Measurements from ENCODE around the gene DMPK.

Gene DMPK

DNA sequence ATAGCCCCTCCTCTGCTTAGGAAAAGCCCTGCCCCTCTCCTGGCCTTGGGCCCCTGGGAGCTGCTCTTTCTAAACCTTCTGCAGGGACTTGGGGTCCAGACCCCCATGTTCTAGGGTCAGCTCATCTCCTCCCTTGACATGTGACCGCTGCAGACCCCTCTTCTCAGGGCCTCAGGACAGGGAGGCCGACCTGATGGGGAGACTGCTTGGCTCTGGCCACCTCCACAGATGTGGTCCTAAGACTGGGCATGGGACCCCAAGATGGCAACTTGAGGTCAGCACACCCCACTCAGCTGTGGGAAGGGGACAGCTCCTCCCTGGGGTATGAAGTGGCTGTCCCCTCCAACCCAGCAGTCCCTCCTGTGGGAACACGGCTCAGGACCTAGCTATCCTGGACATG lies 9.4 kb downstream of the DMPK start:
- no peak overlapping the region for H3K4me3 ChIP-seq (ENCODE audit: low read depth, low read length)
- no peak for DNase-seq (ENCODE audit: low read depth)

DNA sequence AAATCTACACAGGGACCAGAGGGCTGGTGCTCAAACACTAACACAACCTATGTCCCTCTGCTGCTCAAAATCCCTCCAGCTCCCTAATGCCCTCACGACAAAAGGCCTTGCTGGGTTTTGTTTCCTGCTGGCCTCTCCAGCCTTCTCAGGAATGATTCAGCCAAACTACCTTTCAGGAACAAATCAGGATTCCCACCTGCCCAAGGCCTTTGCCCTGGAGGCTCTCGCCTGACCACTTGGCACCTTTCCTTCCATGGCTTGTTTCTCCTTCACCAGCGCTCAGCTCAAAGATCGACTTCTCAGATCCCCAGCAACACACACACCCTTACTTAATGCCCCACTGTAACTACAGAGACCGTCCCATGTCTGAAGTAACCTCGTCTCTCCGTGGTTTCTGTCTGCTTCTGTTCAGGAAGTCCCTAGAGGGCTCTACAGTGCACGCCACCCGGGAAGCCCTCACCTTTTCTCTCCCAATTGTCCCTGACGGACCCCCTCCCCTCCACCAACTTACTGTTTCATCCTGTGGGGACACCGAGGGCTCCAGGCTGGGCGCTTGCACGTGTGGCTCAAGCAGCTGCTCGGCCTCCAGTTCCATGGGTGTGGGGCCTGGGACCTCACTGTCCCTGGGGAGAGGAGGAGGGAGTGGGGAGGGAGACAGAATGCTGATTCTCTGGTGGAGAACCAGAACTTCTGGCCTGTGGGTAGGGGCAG lies 10.0 kb downstream of the DMPK start:
- H3K4me3 ChIP-seq (ENCODE audit: low read depth, low read length) = no peak overlapping the region
- DNase-seq (ENCODE audit: low read depth) = no peak

DNA sequence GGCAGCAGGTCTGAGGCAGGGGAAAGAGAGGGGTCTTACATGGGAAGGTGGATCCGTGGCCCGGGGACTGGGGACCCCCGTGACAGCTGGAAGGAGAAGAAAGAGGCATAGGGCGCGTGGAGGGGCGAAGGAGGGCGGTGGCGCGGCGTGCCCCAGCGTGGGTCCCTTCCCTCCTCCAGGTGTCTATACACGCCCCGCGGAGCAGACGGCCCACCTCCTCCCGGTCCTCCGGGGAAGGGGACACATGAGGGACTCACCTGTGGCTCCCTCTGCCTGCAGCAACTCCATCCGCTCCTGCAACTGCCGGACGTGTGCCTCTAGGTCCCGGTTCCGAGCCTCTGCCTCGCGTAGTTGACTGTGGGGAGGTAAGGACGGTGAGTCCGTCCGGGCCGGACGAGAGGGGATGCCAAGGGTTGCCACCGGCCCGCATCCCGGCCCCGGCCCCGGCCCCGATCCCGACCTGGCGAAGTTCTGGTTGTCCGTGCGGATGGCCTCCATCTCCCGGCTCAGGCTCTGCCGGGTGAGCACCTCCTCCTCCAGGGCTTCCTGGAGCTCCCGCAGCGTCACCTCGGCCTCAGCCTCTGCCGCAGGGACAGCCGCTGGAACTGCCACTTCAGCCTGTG lies 10.9 kb downstream of the DMPK start:
- no peak for DNase-seq (ENCODE audit: low read depth)
- no peak overlapping the region for H3K4me3 ChIP-seq (ENCODE audit: low read depth, low read length)

DNA sequence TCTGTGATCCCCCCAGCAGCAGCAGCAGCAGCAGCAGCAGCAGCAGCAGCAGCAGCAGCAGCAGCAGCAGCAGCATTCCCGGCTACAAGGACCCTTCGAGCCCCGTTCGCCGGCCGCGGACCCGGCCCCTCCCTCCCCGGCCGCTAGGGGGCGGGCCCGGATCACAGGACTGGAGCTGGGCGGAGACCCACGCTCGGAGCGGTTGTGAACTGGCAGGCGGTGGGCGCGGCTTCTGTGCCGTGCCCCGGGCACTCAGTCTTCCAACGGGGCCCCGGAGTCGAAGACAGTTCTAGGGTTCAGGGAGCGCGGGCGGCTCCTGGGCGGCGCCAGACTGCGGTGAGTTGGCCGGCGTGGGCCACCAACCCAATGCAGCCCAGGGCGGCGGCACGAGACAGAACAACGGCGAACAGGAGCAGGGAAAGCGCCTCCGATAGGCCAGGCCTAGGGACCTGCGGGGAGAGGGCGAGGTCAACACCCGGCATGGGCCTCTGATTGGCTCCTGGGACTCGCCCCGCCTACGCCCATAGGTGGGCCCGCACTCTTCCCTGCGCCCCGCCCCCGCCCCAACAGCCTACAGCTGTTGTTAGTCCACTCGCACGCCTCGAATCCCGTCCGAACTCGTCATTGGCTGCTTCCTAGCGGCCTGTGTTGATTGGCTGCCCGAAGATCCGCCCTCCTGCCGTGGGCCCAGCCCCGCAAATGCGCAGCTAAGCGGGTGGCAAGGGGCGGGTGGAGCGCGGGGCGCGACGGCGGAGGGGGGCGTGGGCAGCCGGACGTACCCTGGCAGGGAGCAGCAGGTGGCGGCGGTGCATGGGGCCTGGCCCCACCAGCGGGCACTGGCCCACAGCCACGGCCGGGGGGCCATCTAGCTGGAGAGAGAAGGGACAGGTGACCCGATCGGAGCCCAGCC lies 11.8 kb downstream of the DMPK start:
- H3K4me3 ChIP-seq (ENCODE audit: low read depth, low read length) = peak overlapping the region; percentile 56
- peak; percentile 96 for DNase-seq (ENCODE audit: low read depth)

DNA sequence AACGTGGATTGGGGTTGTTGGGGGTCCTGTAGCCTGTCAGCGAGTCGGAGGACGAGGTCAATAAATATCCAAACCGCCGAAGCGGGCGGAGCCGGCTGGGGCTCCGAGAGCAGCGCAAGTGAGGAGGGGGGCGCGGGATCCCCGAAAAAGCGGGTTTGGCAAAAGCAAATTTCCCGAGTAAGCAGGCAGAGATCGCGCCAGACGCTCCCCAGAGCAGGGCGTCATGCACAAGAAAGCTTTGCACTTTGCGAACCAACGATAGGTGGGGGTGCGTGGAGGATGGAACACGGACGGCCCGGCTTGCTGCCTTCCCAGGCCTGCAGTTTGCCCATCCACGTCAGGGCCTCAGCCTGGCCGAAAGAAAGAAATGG lies 12.5 kb downstream of the DMPK start:
- no peak for DNase-seq (ENCODE audit: low read depth)
- H3K4me3 ChIP-seq (ENCODE audit: low read depth, low read length) = peak overlapping the region; percentile 56

DNA sequence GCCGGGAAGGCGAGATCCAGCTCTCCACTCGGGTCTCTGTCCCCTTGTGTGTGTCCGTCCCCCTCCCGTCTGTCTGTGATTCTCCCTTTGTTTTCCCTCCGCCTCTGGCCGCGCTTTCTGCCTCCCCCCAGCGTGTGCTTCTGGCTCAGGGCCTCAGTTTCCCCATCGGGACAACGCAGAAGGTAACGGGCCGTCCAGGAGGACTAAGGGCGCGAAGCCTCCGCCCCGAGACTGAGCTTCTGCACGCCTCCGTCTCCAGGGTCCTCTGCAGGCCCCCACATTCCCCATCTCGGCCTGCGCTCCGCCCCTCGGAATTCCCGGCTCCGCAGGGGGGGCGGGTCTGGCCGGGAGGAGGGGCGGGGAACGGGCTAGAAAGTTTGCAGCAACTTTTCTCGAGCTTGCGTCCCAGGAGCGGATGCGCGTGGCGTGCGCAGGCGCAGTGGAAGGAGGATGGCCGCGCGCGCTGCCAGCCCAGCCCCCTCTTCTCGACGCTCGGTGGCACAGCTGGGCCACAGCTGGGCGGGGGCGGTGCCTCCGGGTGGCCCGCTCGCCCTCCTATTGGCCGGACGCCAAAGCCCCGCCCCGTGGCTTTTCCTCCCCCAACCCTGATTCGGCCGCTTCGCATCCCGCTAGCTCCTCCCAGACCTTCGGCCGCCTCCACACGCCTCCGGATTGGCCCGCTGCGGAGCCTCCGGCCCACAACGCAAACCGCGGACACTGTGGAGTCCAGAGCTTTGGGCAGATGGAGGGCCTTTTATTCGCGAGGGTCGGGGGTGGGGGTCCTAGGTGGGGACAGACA lies 13.1 kb downstream of the DMPK start, which contains the start of gene SIX5:
Gene SIX5 (minus strand): TSS at position 269 of the 799 bp plus-strand sequence. CDS start 408 bp downstream, outside the sequence.
- H3K4me3 ChIP-seq (ENCODE audit: low read depth, low read length) = peak within 1 kb of the TSS; percentile 78

DNA sequence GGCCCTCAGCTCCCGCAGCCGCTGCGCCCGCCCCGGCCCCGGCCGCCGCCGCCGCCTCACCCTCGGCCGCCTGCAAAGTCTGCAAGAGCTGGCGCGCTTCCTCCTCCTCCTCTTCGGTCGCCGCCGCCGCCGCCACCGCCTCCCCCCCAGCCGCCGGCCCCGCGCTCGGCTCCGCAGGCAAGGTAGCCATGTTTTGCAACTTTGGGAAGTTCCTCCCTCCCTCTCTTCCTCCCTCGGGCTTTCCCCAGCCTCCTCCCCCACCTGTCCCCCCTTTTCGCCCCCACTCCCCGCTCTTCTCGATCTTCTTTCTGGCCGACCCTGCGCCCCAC lies 13.7 kb downstream of the DMPK start:
- no peak for DNase-seq (ENCODE audit: low read depth)
- peak overlapping the region; percentile 78 for H3K4me3 ChIP-seq (ENCODE audit: low read depth, low read length)

More for the DNA sequence above, 13.1 kb downstream of the DMPK start, which contains the start of gene SIX5:
- DNase-seq (ENCODE audit: low read depth) = peak; percentile 94

DNA sequence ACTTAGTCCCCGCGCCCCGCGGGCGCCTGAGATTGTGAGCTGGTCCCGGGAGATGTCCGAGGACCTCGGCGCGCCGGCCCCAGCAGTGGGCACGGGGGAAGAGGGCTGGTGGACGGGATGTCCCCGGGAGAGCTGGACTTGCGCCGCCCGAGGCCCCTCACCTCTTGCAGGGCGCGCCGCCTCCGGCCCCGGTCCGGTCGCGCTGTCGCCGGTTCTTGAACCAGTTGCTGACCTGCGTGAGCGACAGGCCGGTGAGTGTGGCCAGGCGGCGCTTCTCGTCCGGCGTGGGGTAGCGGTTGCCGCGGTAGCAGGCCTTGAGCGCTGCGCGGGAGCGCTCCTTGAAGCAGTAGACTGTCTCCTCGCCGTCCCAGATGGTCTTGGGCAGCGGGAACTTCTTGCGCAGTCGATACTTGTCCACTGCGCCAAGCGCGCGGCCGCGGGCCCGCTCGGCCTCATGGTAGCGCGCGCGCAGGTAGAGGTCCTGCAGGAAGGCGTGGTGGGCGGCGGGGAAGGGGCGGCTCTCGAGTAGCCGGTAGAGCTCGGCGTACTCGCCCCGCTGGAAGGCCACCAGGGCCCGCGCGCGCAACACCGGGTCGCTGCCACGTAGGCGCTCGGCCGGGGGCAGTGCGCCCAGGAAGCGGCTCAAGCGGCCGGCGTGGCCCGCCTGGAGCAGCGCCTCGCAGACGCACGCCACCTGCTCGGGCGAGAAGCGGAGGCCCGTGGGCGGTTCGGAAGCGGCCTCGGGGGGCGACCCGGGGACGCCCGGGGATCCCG lies 14.2 kb downstream of the DMPK start:
- DNase-seq (ENCODE audit: low read depth) = no peak
- H3K4me3 ChIP-seq (ENCODE audit: low read depth, low read length) = peak overlapping the region; percentile 78

DNA sequence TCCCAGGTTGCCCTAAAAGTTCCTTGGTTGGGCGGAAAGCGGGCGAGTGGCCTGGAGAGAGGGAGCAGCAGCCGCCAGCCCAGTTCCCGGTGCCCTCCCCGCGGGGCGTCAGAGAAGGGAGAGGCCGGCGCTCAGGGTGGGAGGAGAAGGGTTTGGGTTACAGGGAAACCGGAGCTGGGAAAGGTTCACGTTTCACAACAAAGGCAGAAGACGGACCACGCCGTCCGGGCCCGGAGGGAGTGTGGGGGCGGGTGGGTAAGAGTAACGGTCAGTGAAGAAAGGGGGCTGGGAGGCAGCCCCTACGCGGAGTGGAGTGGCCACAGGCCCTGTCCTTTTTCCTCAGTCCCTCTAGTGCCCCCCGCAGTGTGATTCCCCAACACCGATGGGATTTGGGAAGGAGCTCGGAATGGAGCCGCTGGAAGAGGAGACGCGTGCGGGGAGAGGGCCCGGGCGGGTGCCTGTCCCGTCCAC lies 14.8 kb downstream of the DMPK start:
- H3K4me3 ChIP-seq (ENCODE audit: low read depth, low read length) = peak overlapping the region; percentile 78
- DNase-seq (ENCODE audit: low read depth) = peak; percentile 77

DNA sequence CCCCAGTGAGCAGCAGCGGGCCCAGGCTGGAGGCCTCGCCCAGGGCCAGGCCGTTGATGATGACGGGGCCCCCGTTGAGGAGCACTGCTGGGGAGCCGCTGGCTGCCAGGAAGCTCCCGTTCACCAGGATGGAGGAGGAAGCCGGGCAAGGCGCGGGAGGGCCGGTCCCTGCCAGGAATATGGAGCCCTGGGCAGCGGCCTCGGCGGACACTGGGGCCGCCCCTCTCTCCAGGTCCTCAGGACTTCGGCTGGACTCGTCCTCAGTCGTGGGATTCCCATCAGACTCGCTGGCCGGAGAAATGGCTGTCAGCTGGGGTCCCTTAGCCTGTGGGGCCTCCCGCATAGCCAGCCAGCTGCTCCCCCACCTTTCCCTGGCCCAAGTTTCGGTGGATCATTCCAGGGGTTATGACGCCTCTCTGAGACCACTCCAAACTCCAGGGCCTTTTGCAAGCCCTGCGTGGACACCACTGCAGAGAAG lies 15.4 kb downstream of the DMPK start:
- DNase-seq (ENCODE audit: low read depth) = no peak

DNA sequence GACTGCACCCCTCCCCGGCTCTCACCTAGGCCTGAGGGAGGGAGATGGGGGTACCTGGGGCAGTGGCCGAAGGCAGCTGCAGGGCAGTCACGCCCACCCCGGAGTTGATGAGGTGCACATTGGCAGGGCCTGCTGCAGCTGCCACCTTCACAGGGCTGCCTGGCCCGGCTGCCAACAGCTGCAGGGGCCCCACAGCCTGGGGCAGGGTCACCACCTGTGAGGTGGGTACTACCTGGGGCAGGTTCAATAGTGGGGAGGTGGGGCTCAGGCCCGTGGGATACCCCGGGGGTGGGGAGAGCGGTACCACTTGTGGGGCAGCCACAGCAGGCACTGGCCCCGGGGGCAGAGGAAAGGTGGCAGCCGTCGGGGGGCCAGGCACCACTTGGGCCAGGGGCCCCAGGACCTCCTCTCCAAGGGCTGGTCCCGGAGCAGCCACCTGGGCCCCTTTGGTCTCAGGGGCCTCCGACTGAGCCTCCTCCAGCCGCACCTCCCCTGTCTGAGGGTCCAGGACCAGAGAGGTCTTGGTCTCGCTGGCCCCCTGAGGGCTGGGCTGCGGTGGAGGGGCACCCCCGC lies 15.9 kb downstream of the DMPK start:
- H3K4me3 ChIP-seq (ENCODE audit: low read depth, low read length) = peak overlapping the region; percentile 78
- no peak for DNase-seq (ENCODE audit: low read depth)

More for the DNA sequence above, 15.4 kb downstream of the DMPK start:
- peak overlapping the region; percentile 78 for H3K4me3 ChIP-seq (ENCODE audit: low read depth, low read length)

DNA sequence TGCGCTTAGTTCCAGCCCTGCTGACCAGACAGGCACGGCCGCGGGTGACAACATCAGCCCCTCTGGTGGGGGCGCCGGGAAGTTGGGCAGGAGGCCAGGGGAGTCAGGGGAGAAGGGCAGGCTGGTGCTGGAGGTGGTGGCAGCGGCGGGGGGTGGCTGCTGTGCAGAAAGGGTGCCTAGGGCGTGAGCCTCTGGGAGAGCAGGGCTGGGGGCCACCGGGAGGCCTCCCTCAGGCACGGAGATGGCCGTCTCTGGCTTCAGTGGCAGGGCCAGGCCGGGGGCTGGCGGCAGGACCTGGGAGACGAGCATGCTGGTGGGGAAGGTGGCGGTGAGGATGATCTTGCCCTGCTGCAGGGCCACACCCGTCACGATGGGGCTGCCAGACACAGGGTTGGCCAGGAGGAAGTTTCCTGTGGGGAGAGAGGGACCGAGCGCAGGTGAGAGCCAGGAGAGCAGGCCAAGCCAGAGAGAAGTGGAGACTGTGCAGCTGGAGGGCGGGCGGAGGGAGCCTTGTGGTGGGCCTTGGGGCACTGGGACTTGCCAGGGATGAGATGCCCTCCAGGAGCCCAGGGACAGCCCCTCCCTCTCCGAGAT lies 16.5 kb downstream of the DMPK start:
- no peak overlapping the region for H3K4me3 ChIP-seq (ENCODE audit: low read depth, low read length)

DNA sequence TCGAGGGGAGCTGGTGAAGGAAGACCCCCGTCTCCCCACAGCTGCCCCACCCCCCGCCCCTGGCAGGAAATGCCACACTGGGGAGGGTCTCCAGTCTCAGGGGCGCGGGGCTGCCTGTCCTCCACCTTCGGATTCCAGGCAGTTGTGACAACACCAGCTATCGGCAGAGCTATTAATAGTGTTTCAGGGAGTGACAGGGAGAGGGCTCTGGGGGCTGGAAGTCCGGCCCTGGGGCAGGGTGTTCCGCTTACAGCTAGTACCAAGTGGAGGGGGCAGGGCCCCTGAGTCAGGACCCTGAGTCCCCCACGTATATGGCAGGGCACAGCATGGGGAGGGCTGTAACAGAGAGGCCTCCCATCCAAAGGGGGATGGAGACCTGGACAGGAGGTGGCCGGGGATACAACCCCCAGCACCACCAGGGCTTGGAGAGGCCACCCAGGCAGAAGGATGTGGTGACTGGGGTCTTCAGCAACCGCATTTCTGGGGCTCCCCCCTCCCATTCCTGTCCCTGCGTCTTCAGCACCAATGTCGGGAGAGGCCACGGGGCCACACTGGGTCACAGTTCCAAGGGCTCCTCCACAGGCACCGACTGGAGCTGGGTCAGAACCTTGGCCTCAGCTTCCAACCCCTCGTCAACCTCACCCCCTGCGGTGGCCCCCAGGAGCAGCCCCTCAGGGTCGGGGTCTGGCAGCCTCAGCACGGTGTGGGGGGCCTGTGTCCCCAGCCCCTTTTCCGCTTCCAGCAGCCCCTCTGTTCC lies 17.2 kb downstream of the DMPK start:
- no peak overlapping the region for H3K4me3 ChIP-seq (ENCODE audit: low read depth, low read length)

More for the DNA sequence above, 16.5 kb downstream of the DMPK start:
- DNase-seq (ENCODE audit: low read depth) = no peak

DNA sequence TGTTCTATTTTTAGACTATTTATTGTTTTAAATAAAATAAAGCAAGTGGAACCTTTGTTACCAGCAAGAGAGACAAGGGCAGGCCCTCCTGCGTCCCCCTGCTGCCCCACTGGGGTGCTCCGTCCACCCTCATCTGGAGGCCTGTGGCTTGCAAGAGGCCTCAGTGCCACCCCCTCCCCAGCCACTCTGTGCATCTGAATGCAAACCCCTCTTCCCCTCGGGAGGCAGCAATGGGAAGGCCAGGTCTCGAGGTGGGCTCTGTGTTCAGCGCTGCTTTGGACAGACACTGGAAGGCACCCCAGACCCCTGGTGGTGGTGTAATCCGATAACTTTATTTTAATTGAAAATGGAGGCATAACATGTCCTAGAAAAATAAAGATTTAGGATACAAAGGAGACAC lies 17.8 kb downstream of the DMPK start:
- H3K4me3 ChIP-seq (ENCODE audit: low read depth, low read length) = no peak overlapping the region
- DNase-seq (ENCODE audit: low read depth) = no peak

More for the DNA sequence above, 17.2 kb downstream of the DMPK start:
- DNase-seq (ENCODE audit: low read depth) = no peak

DNA sequence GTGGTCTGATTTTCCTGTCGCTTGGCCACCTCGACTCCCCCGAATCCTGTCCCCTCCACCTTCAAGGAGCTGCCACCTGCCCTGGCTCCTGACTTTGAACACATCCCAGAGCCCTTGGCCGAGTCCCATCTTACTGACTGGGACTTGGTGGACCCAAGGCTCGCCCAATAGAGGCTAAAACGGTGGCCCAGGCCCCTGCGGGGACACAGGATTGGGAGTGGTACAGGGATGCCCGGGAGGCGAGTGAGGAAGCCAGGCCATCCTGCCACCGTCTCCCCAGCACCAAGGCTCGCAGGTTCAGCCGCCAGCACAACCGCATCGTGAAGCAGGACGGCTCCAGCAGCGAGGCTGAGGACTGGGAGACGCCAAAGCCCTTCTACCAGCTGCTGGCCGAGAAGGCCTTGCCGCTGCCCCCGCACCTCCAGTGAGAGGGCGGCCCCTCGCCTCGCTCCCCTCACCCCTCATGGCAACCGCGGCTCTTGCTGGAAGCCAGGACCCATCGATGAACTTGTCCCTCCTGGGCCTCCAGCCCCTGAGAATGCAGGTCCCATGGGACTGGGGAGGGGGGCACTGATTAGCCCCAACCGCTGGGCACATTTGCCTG lies 18.5 kb downstream of the DMPK start:
- no peak for DNase-seq (ENCODE audit: low read depth)
- no peak overlapping the region for H3K4me3 ChIP-seq (ENCODE audit: low read depth, low read length)

DNA sequence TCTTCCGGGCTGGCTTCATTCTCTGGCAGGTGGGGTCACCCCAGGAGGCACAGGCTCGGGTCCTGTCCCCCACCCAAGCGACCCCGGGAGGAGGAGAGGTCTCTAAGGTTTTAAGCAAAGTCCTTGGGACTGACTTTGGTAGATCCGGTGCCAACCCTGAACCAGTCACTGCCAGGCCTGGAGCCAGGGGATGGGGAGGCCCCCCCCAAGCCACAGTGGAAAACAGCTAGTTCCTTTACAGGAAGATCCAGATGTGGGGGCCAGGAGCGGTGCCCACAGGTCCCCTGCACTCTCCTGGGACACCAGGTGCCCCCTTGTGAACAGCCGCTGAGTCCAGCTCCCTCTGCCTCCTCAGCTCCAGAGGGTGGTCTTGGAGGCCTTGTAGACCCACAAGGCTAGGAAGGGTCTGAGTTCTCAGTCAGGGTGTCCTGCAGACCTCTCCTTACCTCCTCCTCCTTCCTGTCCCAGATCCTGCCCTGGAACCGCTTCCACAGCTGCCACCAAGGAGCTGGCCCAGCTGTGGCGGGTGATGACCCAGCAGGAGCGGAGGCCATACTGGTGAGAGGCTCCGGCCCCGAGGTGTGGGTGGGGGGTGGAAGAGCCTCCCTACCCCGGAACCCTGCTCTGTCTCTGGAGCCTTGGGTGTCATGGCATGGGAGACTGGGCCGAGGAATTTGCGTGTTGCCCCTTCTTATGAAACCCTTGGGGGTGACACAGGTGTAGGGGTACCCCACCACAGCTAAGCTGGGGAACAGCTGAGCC lies 19.2 kb downstream of the DMPK start:
- no peak overlapping the region for H3K4me3 ChIP-seq (ENCODE audit: low read depth, low read length)
- DNase-seq (ENCODE audit: low read depth) = no peak
